ENCODE data around the gene SUSD3.

GRCh38 chr9:93054758-93055704 lies 3.5 kb upstream of the SUSD3 start:
- TF ChIP-seq, protein P1, sequence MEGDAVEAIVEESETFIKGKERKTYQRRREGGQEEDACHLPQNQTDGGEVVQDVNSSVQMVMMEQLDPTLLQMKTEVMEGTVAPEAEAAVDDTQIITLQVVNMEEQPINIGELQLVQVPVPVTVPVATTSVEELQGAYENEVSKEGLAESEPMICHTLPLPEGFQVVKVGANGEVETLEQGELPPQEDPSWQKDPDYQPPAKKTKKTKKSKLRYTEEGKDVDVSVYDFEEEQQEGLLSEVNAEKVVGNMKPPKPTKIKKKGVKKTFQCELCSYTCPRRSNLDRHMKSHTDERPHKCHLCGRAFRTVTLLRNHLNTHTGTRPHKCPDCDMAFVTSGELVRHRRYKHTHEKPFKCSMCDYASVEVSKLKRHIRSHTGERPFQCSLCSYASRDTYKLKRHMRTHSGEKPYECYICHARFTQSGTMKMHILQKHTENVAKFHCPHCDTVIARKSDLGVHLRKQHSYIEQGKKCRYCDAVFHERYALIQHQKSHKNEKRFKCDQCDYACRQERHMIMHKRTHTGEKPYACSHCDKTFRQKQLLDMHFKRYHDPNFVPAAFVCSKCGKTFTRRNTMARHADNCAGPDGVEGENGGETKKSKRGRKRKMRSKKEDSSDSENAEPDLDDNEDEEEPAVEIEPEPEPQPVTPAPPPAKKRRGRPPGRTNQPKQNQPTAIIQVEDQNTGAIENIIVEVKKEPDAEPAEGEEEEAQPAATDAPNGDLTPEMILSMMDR (IDR thresholded peaks at IDR 0.05; ENCODE audit: low read depth, low read length, poor library complexity, severe bottlenecking) = no peak
- no peak for TF ChIP-seq EZH2phosphoT487 (IDR thresholded peaks at IDR 0.05; ENCODE audit: borderline replicate concordance, low read length)
